WTC11 (cell line): ENCODE results near the gene TIMP2. TPM values are rescaled to one million over a fixed set of nuclear protein-coding genes. Genes with fewer than 3 reads are reported as not detected.

Source experiments
- ATAC-seq: fragments of 200-7000 bp; cut with Tn5 transposase; 2 replicates; pipeline ENCODE4 v1.10.0; 2021; ENCODE audit warnings: mild to moderate bottlenecking, moderate library complexity
- CTCF ChIA-PET: fragments of 300-600 bp; sonication (Branson Sonifier 250); formaldehyde crosslinking; loops from one replicate; lab custom pipeline; 2021; ENCODE audit warnings: antibody characterized with exemption; lab: Charles Lee
- POLR2A ChIA-PET: fragments of 350-600 bp; sonication (Branson Sonifier 250); formaldehyde crosslinking; loops from one replicate; lab custom pipeline; 2021; ENCODE audit warnings: antibody characterized with exemption; lab: Charles Lee
- DNase-seq: peaks from one replicate; pipeline ENCODE4 v3.0.0; 2021; ENCODE audit warnings: low spot score
- H3K27ac Mint-ChIP-seq: 2 replicates; pipeline ENCODE4 v1.8.0; 2021; ENCODE audit warnings: mixed read lengths
- H3K27me3 Mint-ChIP-seq: 2 replicates; pipeline ENCODE4 v1.8.0; 2021; ENCODE audit warnings: low read depth, mild to moderate bottlenecking, moderate library complexity, mixed read lengths
- H3K36me3 Mint-ChIP-seq: 2 replicates; pipeline ENCODE4 v1.8.0; 2021; ENCODE audit warnings: mixed read lengths
- H3K4me1 Mint-ChIP-seq: 2 replicates; pipeline ENCODE4 v1.8.0; 2022; ENCODE audit warnings: mixed read lengths
- H3K4me3 Mint-ChIP-seq: 2 replicates; pipeline ENCODE4 v1.8.0; 2021; ENCODE audit warnings: mild to moderate bottlenecking, moderate library complexity, mixed read lengths
- H3K9me3 Mint-ChIP-seq: 2 replicates; pipeline ENCODE4 v1.8.0; 2021; ENCODE audit warnings: mixed read lengths
- ARID4B ChIP-seq: sonication (generic); formaldehyde crosslinking; IDR thresholded peaks from 2 replicates; pipeline ENCODE4 v1.8.0; 2023; ENCODE audit warnings: missing genetic modification reagents, mild to moderate bottlenecking, borderline replicate concordance
- ATF1 ChIP-seq: sonication (generic); formaldehyde crosslinking; IDR thresholded peaks from 2 replicates; pipeline ENCODE4 v1.8.1; 2023; ENCODE audit warnings: mild to moderate bottlenecking, moderate library complexity, missing genetic modification reagents
- CREB1 ChIP-seq: sonication (generic); formaldehyde crosslinking; IDR thresholded peaks from 2 replicates; pipeline ENCODE4 v1.8.0; 2023; ENCODE audit warnings: mild to moderate bottlenecking, missing genetic modification reagents
- E2F4 ChIP-seq: sonication (generic); formaldehyde crosslinking; IDR thresholded peaks from 2 replicates; pipeline ENCODE4 v1.8.1; 2022; ENCODE audit warnings: low read depth, mild to moderate bottlenecking, moderate library complexity, missing genetic modification reagents, borderline replicate concordance
- E2F5 ChIP-seq: sonication (generic); formaldehyde crosslinking; IDR thresholded peaks from 2 replicates; pipeline ENCODE4 v1.8.1; 2022; ENCODE audit warnings: mild to moderate bottlenecking, moderate library complexity, missing genetic modification reagents
- EMX1 ChIP-seq: fragments of 250-450 bp; sonication (Bioruptor Pico); IDR thresholded peaks from 2 replicates; pipeline ENCODE4 v1.8.0; 2021; ENCODE audit warnings: mild to moderate bottlenecking
- ESRRA ChIP-seq: sonication (generic); formaldehyde crosslinking; IDR thresholded peaks from 2 replicates; pipeline ENCODE4 v1.8.1; 2022; ENCODE audit warnings: mild to moderate bottlenecking, missing genetic modification reagents, borderline replicate concordance
- IRF1 ChIP-seq: sonication (generic); formaldehyde crosslinking; IDR thresholded peaks from 2 replicates; pipeline ENCODE4 v1.8.0; 2023; ENCODE audit warnings: missing genetic modification reagents
- IRF2 ChIP-seq: sonication (generic); formaldehyde crosslinking; IDR thresholded peaks from 2 replicates; pipeline ENCODE4 v1.8.0; 2022; ENCODE audit warnings: low read depth, missing genetic modification reagents, borderline replicate concordance
- KAT7 ChIP-seq: sonication (generic); formaldehyde crosslinking; IDR thresholded peaks from 2 replicates; pipeline ENCODE4 v1.8.1; 2023; ENCODE audit warnings: missing genetic modification reagents, mild to moderate bottlenecking, borderline replicate concordance
- NFATC4 ChIP-seq: fragments of 250-450 bp; sonication (Bioruptor Pico); IDR thresholded peaks from 2 replicates; pipeline ENCODE4 v1.9.0; 2021; ENCODE audit warnings: mild to moderate bottlenecking
- OVOL2 ChIP-seq: fragments of 250-450 bp; sonication (Bioruptor Pico); IDR thresholded peaks from 2 replicates; pipeline ENCODE4 v1.9.0; 2021; ENCODE audit warnings: mild to moderate bottlenecking, borderline replicate concordance
- PRRX2 ChIP-seq: fragments of 250-450 bp; sonication (Bioruptor Pico); IDR thresholded peaks from 2 replicates; pipeline ENCODE4 v1.8.0; 2021; ENCODE audit warnings: mild to moderate bottlenecking
- RORB ChIP-seq: fragments of 250-450 bp; sonication (Bioruptor Pico); IDR thresholded peaks from 2 replicates; pipeline ENCODE4 v1.9.0; 2021; ENCODE audit warnings: mild to moderate bottlenecking
- TCF7 ChIP-seq: sonication (generic); formaldehyde crosslinking; IDR thresholded peaks from 2 replicates; pipeline ENCODE4 v1.8.0; 2022; ENCODE audit warnings: mild to moderate bottlenecking, low read depth, missing genetic modification reagents, moderate library complexity
- TP53 ChIP-seq: sonication (generic); formaldehyde crosslinking; IDR thresholded peaks from 2 replicates; pipeline ENCODE4 v1.8.1; 2023; ENCODE audit warnings: mild to moderate bottlenecking, missing genetic modification reagents
- ZBTB21 ChIP-seq: sonication (generic); formaldehyde crosslinking; IDR thresholded peaks from 2 replicates; pipeline ENCODE4 v1.8.1; 2023; ENCODE audit warnings: mild to moderate bottlenecking, missing genetic modification reagents, borderline replicate concordance
- ZMAT4 ChIP-seq: fragments of 250-450 bp; sonication (Bioruptor Pico); IDR thresholded peaks from 2 replicates; pipeline ENCODE4 v1.9.0; 2021; ENCODE audit warnings: mild to moderate bottlenecking
- ZNF281 ChIP-seq: sonication (generic); formaldehyde crosslinking; IDR thresholded peaks from 2 replicates; pipeline ENCODE4 v1.8.0; 2023; ENCODE audit warnings: mild to moderate bottlenecking, missing genetic modification reagents
- ZNF416 ChIP-seq: fragments of 250-450 bp; sonication (Bioruptor Pico); IDR thresholded peaks from 2 replicates; pipeline ENCODE4 v1.9.0; 2021; ENCODE audit warnings: mild to moderate bottlenecking, inconsistent platforms
- ZNF425 ChIP-seq: fragments of 250-450 bp; sonication (Bioruptor Pico); conservative IDR thresholded peaks from 2 replicates; pipeline ENCODE4 v1.9.0; 2021; ENCODE audit warnings: mild to moderate bottlenecking
- ZNF671 ChIP-seq: fragments of 250-450 bp; sonication (Bioruptor Pico); IDR thresholded peaks from 2 replicates; pipeline ENCODE4 v1.8.0; 2021; ENCODE audit warnings: mild to moderate bottlenecking
- total RNA-seq: library from RNA; stranded (reverse); gene quantifications from 3 replicates; pipeline ENCODE4 v1.2.3, GENCODE V29; 2021

Gene TIMP2
- total RNA-seq, 1 experiment from 2014 or later, result 37.1 TPM

- no peak overlapping the region for H3K4me3 Mint-ChIP-seq
- H3K27ac Mint-ChIP-seq, result no peak overlapping the region; the same call in 1 of the 2 replicates
- H3K27me3 Mint-ChIP-seq, result no peaks in the 10 kb centered on the region; the same call in 1 of the 2 replicates
- H3K9me3 Mint-ChIP-seq, result no peaks in the 10 kb centered on the region
- ATAC-seq, result no peak
- no peak for DNase-seq
- H3K4me1 Mint-ChIP-seq, result peaks cover 37% of the 10 kb centered on the region
- POLR2A ChIA-PET, result no interaction called here
- CTCF ChIA-PET, result interaction anchor here (1.1 to 1.9 kb wide), 2 partner anchors 53 kb away, joined by 3 to 4 read pairs; no protein-coding TSS in a partner anchor
- no peaks in the 10 kb centered on the region for H3K36me3 Mint-ChIP-seq
- TF ChIP-seq TCF7 (CRISPR knock-in tag) (no peak), E2F4 (no peak), ZMAT4 (no peak), KAT7 (no peak), ZBTB21 (CRISPR knock-in tag) (no peak), TP53 (CRISPR knock-in tag) (no peak), E2F5 (CRISPR knock-in tag) (no peak), ATF1 (CRISPR knock-in tag) (no peak), CREB1 (CRISPR knock-in tag) (no peak), OVOL2 (CRISPR knock-in tag) (no peak), ZNF671 (CRISPR knock-in tag) (no peak), IRF2 (CRISPR knock-in tag) (no peak), ZNF281 (CRISPR knock-in tag) (no peak)
Measured at GRCh38 chr17:78918979-78919378, 6.2 kb downstream of the TIMP2 start.

- ChIA-PET CTCF (interaction anchor here (1.7 kb wide), 1 partner anchor 65 kb away, joined by 7 read pairs; no protein-coding TSS in a partner anchor), POLR2A (no interaction called here)
- TF ChIP-seq ARID4B (CRISPR knock-in tag), result no peak
- no peak for TF ChIP-seq ESRRA (CRISPR knock-in tag)
- TF ChIP-seq NFATC4 (CRISPR knock-in tag), result no peak
- TF ChIP-seq EMX1 (CRISPR knock-in tag), result no peak
- no peak for TF ChIP-seq ZNF425 (CRISPR knock-in tag)
- no peak for TF ChIP-seq PRRX2 (CRISPR knock-in tag)
- TF ChIP-seq IRF1 (CRISPR knock-in tag), result no peak
- no peak for TF ChIP-seq ZNF671 (CRISPR knock-in tag)
- TF ChIP-seq RORB (CRISPR knock-in tag), result no peak
- TF ChIP-seq ZNF416, result no peak
Measured at GRCh38 chr17:78917451-78918275, 7.5 kb downstream of the TIMP2 start.

More at GRCh38 chr17:78917451-78918275, 7.5 kb downstream of the TIMP2 start:
- Mint-ChIP-seq H3K9me3 (no peaks in the 10 kb centered on the region), H3K36me3 (no peaks in the 10 kb centered on the region), H3K27me3 (no peaks in the 10 kb centered on the region), H3K4me1 (peaks cover 27% of the 10 kb centered on the region), H3K27ac (peak overlapping the region; percentile 64), H3K4me3 (no peak overlapping the region)
- ATAC-seq, result no peak
- no peak for DNase-seq
